MCF 10A (cell line): ENCODE measurements around the gene UNKL. TPM values are rescaled to one million over a fixed set of nuclear protein-coding genes. Genes with fewer than 3 reads are reported as not detected.

Experiments used
- BruUV-seq: library from RNA; stranded (reverse); fragments of 400-500 nt; replicated peaks from 2 replicates; lab custom pipeline; 2021; lab: Mats Ljungman, UMichigan
- CTCF ChIA-PET: fragments of 300-600 bp; sonication (Branson Sonifier 250); formaldehyde crosslinking; extraction: SDS; loops from one replicate; lab custom pipeline; 2021; ENCODE audit warnings: antibody characterized with exemption, inconsistent platforms; lab: Yijun Ruan, JAX
- POLR2A ChIA-PET: fragments of 300-600, 350-650 bp; sonication (Branson Sonifier 250); formaldehyde crosslinking; extraction: SDS; loops from one replicate; lab custom pipeline; 2020; ENCODE audit warnings: antibody characterized with exemption, inconsistent platforms; lab: Yijun Ruan, JAX
- DNase-seq: peaks from one replicate; pipeline ENCODE4 v3.0.0-alpha.2; 2018; ENCODE audit not compliant: unreplicated experiment
- H3K27ac Mint-ChIP-seq: one replicate; pipeline ENCODE4 v1.8.0; 2022; ENCODE audit warnings: mild to moderate bottlenecking, low read depth, mixed read lengths; ENCODE audit not compliant: unreplicated experiment
- H3K27me3 Mint-ChIP-seq: one replicate; pipeline ENCODE4 v1.8.0; 2022; ENCODE audit warnings: mixed read lengths; ENCODE audit not compliant: insufficient read depth, unreplicated experiment
- H3K36me3 Mint-ChIP-seq: one replicate; pipeline ENCODE4 v1.8.0; 2022; ENCODE audit warnings: mild to moderate bottlenecking, moderate library complexity, mixed read lengths; ENCODE audit not compliant: insufficient read depth, unreplicated experiment
- H3K4me1 Mint-ChIP-seq: one replicate; pipeline ENCODE4 v1.8.0; 2022; ENCODE audit warnings: mixed read lengths; ENCODE audit not compliant: insufficient read depth, unreplicated experiment
- H3K4me3 Mint-ChIP-seq: one replicate; pipeline ENCODE4 v1.8.0; 2022; ENCODE audit warnings: mild to moderate bottlenecking, moderate library complexity, mixed read lengths; ENCODE audit not compliant: unreplicated experiment
- H3K9me3 Mint-ChIP-seq: one replicate; pipeline ENCODE4 v1.8.0; 2022; ENCODE audit warnings: mixed read lengths; ENCODE audit not compliant: unreplicated experiment
- intact Hi-C: fragments of 100-400 bp; cut with micrococcal nuclease; formaldehyde crosslinking; loops from 2 replicates; pipeline ENCODE4 v1.14.1; 2022
- total RNA-seq: library from RNA; stranded (reverse); gene quantifications from 2 replicates; pipeline ENCODE4 v1.2.3, GENCODE V29; 2022
- TF ChIP-seq, protein P1 (sequence below): fragments of 200-600 bp; IDR thresholded peaks from one replicate; pipeline ENCODE4 v1.8.0; 2022; ENCODE audit warnings: antibody characterized with exemption, mild to moderate bottlenecking; ENCODE audit not compliant: unreplicated experiment

UNKL gene
- total RNA-seq, 1 experiment from 2014 or later = 12.3 TPM

DNA sequence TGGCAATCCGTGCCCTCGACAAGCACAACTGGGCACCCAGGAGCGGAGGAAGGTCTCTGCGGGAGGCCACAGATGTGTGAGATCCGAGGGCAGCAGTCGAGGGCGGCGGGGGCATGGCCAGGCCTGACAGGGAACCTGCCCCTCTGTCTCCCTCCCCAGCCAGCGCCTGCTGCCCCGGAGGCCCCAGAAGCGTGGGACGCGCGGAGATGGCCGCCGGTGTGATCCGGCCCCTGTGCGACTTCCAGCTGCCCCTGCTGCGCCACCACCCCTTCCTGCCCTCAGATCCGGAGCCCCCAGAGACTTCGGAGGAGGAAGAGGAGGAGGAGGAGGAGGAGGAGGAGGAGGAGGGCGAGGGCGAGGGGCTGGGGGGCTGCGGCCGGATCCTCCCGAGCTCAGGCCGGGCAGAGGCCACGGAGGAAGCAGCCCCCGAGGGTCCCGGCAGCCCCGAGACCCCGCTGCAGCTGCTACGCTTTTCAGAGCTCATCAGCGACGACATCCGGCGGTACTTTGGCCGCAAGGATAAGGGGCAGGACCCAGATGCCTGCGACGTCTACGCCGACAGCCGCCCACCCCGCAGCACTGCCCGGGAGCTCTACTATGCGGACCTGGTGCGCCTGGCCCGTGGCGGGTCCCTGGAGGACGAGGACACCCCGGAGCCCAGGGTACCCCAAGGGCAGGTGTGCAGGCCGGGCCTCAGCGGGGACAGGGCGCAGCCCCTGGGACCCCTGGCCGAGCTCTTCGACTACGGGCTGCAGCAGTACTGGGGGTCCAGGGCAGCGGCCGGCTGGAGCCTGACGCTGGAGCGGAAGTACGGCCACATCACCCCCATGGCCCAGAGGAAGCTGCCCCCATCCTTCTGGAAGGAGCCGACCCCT, 18.1 kb upstream of the UNKL start:
- H3K27me3 Mint-ChIP-seq = no peaks in the 10 kb centered on the region
- BruUV-seq = no TSS peak
- H3K4me1 Mint-ChIP-seq = no peaks in the 10 kb centered on the region
- intact Hi-C loops = no loop called here
- ChIA-PET POLR2A (interaction anchor here (0.7 kb wide), 1 partner anchor 15 kb away, joined by 3 read pairs; no protein-coding TSS in a partner anchor), CTCF (interaction anchor here (0.5 to 0.6 kb wide), 2 partner anchors 14 to 721 kb away, joined by 3 to 5 read pairs; no protein-coding TSS in a partner anchor)
- no peak overlapping the region for H3K4me3 Mint-ChIP-seq
- H3K27ac Mint-ChIP-seq = no peak overlapping the region
- H3K36me3 Mint-ChIP-seq = no peaks in the 10 kb centered on the region
- TF ChIP-seq, protein P1, sequence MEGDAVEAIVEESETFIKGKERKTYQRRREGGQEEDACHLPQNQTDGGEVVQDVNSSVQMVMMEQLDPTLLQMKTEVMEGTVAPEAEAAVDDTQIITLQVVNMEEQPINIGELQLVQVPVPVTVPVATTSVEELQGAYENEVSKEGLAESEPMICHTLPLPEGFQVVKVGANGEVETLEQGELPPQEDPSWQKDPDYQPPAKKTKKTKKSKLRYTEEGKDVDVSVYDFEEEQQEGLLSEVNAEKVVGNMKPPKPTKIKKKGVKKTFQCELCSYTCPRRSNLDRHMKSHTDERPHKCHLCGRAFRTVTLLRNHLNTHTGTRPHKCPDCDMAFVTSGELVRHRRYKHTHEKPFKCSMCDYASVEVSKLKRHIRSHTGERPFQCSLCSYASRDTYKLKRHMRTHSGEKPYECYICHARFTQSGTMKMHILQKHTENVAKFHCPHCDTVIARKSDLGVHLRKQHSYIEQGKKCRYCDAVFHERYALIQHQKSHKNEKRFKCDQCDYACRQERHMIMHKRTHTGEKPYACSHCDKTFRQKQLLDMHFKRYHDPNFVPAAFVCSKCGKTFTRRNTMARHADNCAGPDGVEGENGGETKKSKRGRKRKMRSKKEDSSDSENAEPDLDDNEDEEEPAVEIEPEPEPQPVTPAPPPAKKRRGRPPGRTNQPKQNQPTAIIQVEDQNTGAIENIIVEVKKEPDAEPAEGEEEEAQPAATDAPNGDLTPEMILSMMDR = no peak
- H3K9me3 Mint-ChIP-seq = no peaks in the 10 kb centered on the region
- DNase-seq = no peak

DNA sequence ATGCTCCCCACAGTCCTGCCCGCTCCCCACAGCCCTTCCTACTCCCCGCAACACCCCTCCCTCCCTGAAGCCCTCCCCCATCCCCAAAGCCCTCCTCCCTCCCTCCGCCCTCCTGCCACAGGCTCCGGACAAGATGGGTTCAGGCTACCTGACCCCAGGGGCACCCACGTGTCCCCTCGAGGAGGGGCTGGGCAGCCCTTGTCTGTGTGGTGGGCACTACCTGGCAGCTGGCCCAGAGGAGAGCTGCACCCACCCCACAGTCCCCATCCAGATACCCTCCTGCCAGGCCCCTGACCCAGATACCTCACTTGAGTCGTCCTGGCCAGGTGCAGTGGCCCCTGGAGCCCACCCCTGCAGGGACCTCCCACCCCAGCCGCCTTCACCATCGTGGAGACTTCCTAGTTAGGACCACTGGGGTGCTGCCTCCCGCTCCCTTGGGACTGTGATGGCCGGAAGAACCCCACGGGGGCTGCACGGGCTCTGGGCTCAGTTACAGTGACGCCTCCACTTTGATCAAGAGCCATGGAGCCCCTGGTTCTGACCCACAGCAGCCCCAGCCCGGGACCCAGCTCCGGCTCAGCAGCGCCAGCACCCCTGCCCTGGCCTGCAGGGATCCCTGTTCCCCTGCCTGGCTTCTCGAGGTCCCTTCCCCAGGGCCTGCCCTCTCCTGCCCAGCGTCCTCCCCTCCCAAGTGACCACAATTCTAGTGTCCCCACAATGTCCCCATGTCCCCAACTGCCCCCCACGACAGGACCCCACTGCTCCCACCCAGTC, 17.2 kb upstream of the UNKL start:
- POLR2A ChIA-PET = no interaction called here
- TF ChIP-seq, protein P1 = no peak
- Mint-ChIP-seq H3K4me1 (no peaks in the 10 kb centered on the region), H3K9me3 (no peaks in the 10 kb centered on the region), H3K27me3 (no peaks in the 10 kb centered on the region), H3K27ac (no peak overlapping the region), H3K36me3 (no peaks in the 10 kb centered on the region), H3K4me3 (no peak overlapping the region)
- BruUV-seq = no TSS peak
- CTCF ChIA-PET = no interaction called here
- no peak for DNase-seq
- intact Hi-C loops = no loop called here

DNA sequence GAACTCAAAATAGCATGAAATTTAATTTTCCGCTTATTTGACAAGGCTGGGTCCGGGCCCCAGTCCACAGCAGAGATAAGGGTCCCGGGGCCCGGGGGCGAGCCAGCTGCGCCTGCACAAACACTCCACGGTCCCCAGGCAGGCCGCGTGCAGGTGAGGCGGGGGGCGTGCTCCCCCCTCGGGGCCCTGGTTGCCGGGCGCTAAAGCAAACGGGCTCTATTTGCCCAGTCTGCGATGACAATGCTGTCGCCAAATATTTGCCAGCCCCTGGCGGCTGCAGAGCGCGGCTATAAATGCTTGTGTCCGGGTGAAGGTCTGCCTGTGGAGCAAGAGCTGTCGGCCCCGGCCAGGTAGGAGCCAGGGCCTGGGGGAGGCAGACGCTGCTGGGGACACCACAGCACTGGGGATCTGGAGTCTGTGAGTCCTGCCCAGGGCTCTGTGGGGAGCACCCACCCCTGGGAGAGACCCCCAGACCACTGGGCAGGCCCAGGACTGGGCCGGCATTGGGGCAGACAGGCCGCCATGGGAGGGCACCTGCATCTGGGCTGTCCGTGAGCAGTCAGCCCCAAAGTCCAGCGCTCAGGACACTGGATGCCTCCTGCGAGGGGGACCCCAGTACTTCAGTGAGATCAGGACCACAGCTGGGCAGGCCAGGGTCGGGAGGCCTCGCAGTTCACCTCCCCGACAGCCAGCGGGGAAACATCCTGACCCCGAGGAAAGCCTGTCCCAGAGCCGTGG, 16.4 kb upstream of the UNKL start, which contains the start of gene PERCC1:
Gene PERCC1 (plus strand): TSS at position 320 of the 738 bp plus-strand sequence. CDS start 1,516 bp downstream, outside the sequence.
- CTCF ChIA-PET = interaction anchor here (0.6 kb wide), 1 partner anchor 1367 kb away, joined by 3 read pairs; no protein-coding TSS in a partner anchor
- H3K9me3 Mint-ChIP-seq = no peaks in the 10 kb centered on the region

More for the DNA sequence above, 16.4 kb upstream of the UNKL start, which contains the start of gene PERCC1:
- no peak for DNase-seq
- intact Hi-C loops = no loop called here
- Mint-ChIP-seq H3K27me3 (no peaks in the 10 kb centered on the region), H3K4me1 (no peaks in the 10 kb centered on the region), H3K27ac (no peak within 1 kb of the TSS), H3K4me3 (no peak within 1 kb of the TSS), H3K36me3 (no peaks in the 10 kb centered on the region)
- BruUV-seq = no TSS peak
- TF ChIP-seq, protein P1 = no peak
- POLR2A ChIA-PET = no interaction called here
